Neural cell (in vitro differentiated cells): ENCODE data around the gene KCNK15.

Experiments used
- EP300 ChIP-seq: fragments of 450-650 bp; conservative IDR thresholded peaks from 2 replicates; pipeline ENCODE4 v1.6.1; 2014; ENCODE audit warnings: antibody characterized with exemption, mild to moderate bottlenecking, moderate library complexity; ENCODE audit not compliant: poor library complexity, severe bottlenecking
- POLR2AphosphoS5 ChIP-seq: IDR thresholded peaks from 2 replicates; pipeline ENCODE4 v1.6.1; 2012
- TF ChIP-seq, protein P1 (sequence below): fragments of 450-650 bp; IDR thresholded peaks from 2 replicates; pipeline ENCODE4 v1.5.1; 2014; ENCODE audit warnings: antibody characterized with exemption, mild to moderate bottlenecking, moderate library complexity; ENCODE audit not compliant: poor library complexity, severe bottlenecking

DNA sequence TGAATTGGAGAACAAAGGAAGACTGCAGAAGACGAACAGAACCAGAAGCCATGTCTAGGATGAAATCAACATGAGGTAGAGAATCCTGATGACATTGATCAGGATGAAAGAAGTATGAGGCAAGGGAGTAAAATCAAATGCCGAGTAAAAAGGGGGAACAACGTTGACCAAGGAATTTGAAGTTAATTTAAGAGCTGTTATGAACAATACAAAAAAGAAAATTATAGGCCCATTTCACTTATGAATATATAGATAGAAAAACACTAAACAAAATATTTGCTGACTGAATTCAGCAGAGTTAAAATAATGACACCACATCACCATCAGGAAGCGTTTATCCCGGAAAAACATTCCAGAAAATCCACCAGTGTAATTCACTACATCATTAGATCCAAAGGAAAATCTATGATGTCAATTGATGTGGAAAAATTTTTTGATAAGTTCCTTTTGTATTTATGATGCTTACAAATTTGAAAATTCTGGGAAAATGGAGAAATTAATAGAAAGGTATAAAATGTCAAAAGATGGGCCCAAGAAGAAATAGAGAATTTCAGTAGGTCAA lies 38.6 kb upstream of the KCNK15 start:
- TF ChIP-seq POLR2AphosphoS5 = no peak
- TF ChIP-seq, protein P1, sequence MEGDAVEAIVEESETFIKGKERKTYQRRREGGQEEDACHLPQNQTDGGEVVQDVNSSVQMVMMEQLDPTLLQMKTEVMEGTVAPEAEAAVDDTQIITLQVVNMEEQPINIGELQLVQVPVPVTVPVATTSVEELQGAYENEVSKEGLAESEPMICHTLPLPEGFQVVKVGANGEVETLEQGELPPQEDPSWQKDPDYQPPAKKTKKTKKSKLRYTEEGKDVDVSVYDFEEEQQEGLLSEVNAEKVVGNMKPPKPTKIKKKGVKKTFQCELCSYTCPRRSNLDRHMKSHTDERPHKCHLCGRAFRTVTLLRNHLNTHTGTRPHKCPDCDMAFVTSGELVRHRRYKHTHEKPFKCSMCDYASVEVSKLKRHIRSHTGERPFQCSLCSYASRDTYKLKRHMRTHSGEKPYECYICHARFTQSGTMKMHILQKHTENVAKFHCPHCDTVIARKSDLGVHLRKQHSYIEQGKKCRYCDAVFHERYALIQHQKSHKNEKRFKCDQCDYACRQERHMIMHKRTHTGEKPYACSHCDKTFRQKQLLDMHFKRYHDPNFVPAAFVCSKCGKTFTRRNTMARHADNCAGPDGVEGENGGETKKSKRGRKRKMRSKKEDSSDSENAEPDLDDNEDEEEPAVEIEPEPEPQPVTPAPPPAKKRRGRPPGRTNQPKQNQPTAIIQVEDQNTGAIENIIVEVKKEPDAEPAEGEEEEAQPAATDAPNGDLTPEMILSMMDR = no peak
- no peak for TF ChIP-seq EP300
